ENCODE data around the gene PACRG. TPM values are rescaled to one million over a fixed set of nuclear protein-coding genes. Genes with fewer than 3 reads are reported as not detected.

Gene PACRG
- total and polyA plus RNA-seq, 4 donors, result 0.47 to 3.8 (median 2.4) TPM

GRCh38 chr6:162854228-162854627 lies 126.5 kb downstream of the PACRG start:
- 38% methylated on average over 1 of the region's 1 CpG for WGBS
- Histone ChIP-seq H3K4me1 (ENCODE audit: control insufficient read depth in 4 of 4, insufficient read depth in 4 of 4, low read length in 3 of 4) (peaks cover 0 to 4% (median 2%) of the 10 kb centered on the region in 4 donors), H3K9me3 (ENCODE audit: control insufficient read depth in 4 of 4, low read length in 3 of 4) (no peaks in the 10 kb centered on the region), H3K27me3 (ENCODE audit: control insufficient read depth in 4 of 4, insufficient read depth in 4 of 4, low read length in 3 of 4) (no peaks in the 10 kb centered on the region), H3K27ac (ENCODE audit: low read depth in 1 of 2, low read length in 2 of 2) (no peak overlapping the region), H3K4me3 (ENCODE audit: low read depth in 1 of 3, low read length in 3 of 3) (no peak overlapping the region), H3K36me3 (ENCODE audit: control insufficient read depth in 4 of 4, insufficient read depth in 3 of 4, low read depth in 1 of 4, low read length in 3 of 4) (no peaks in the 10 kb centered on the region), H3K9ac (ENCODE audit: low read depth in 1 of 2, low read length in 2 of 2) (no peak overlapping the region)
- DNase-seq (ENCODE audit: low spot score), result no peak
- peak; percentile 21 to 42 for TF ChIP-seq HNF4A (conservative IDR thresholded peaks at IDR 0.05)
- no peak for TF ChIP-seq REST (IDR thresholded peaks at IDR 0.05)
- no peak for TF ChIP-seq MAX (IDR thresholded peaks at IDR 0.05)
- no peak for TF ChIP-seq ATF3 (IDR thresholded peaks at IDR 0.05)
- no peak for TF ChIP-seq EGR1 (IDR thresholded peaks at IDR 0.05; ENCODE audit: low read depth in 2 of 2)
- no peak for TF ChIP-seq YY1 (IDR thresholded peaks at IDR 0.05)
- no peak for TF ChIP-seq JUND (IDR thresholded peaks at IDR 0.05)
- no peak for TF ChIP-seq FOXA1 (IDR thresholded peaks at IDR 0.05)
- TF ChIP-seq FOXA2 (IDR thresholded peaks at IDR 0.05), result no peak
- peak; percentile 32 for TF ChIP-seq SP1 (IDR thresholded peaks at IDR 0.05)
- no peak for TF ChIP-seq NR2F2 (IDR thresholded peaks at IDR 0.05)
- TF ChIP-seq RXRA (IDR thresholded peaks at IDR 0.05), result peak in 1 of 2 donors; percentile 6
- TF ChIP-seq HNF4G (IDR thresholded peaks at IDR 0.05), result no peak
- no peak for TF ChIP-seq TAF1 (conservative IDR thresholded peaks at IDR 0.05)
- TF ChIP-seq RAD21 (IDR thresholded peaks at IDR 0.05), result peak; percentile 7 to 17
- TF ChIP-seq CTCF (IDR thresholded peaks at IDR 0.05; ENCODE audit: low read depth, low read length, missing input control), result no peak
- no peak for TF ChIP-seq GABPA (IDR thresholded peaks at IDR 0.05 in 1 of 2, conservative IDR thresholded peaks at IDR 0.05 in 1 of 2)
- TF ChIP-seq ZBTB33 (IDR thresholded peaks at IDR 0.05), result no peak
